H1 (cell line): ENCODE measurements around the gene HABP4. TPM values are rescaled to one million over a fixed set of nuclear protein-coding genes. Genes with fewer than 3 reads are reported as not detected.
A peak's percentile ranks its signal among the peaks of the same experiment; 100 is the strongest.

ENCODE experiments used
- ATF2 ChIP-seq: IDR thresholded peaks from 2 replicates; pipeline ENCODE4 v1.6.1; 2012; ENCODE audit warnings: low read length, inconsistent platforms
- BACH1 ChIP-seq: IDR thresholded peaks from 2 replicates; pipeline ENCODE4 v1.6.1; 2012; ENCODE audit warnings: low read length, improper control_type of control experiment
- CREB1 ChIP-seq: IDR thresholded peaks from 2 replicates; pipeline ENCODE4 v1.6.1; 2012; ENCODE audit warnings: inconsistent platforms
- EP300 ChIP-seq, 2 experiments: IDR thresholded peaks; 1 replicate in 1 of 2; 2 replicates in 1 of 2; pipeline ENCODE4 v1.6.1; 2011 to 2012; ENCODE audit warnings: low read depth in 2 of 2, low read length in 2 of 2, mild to moderate bottlenecking in 2 of 2, borderline replicate concordance in 1 of 2, inconsistent platforms in 1 of 2, moderate library complexity in 1 of 2
- EZH2 ChIP-seq: fragments of 200-600 bp; sonication (generic); IDR thresholded peaks from 2 replicates; pipeline ENCODE4 v1.7.1; 2012; ENCODE audit warnings: low read depth, mild to moderate bottlenecking, moderate library complexity, low read length, inconsistent platforms; ENCODE audit not compliant: severe bottlenecking
- HDAC2 ChIP-seq, 2 experiments: fragments of 300-600 bp in 1 of 2; sonication (generic) in 1 of 2; IDR thresholded peaks; 2 replicates each; pipeline ENCODE4 v1.6.1; 2011 to 2012; ENCODE audit warnings: low read depth in 2 of 2, low read length in 2 of 2, mild to moderate bottlenecking in 2 of 2, moderate library complexity in 2 of 2, borderline replicate concordance in 1 of 2, inconsistent platforms in 1 of 2
- HDAC6 ChIP-seq: IDR thresholded peaks from one replicate; pipeline ENCODE4 v1.7.1; 2012; ENCODE audit warnings: low read depth, mild to moderate bottlenecking, inconsistent platforms, low read length, moderate library complexity
- JUND ChIP-seq: IDR thresholded peaks from 2 replicates; pipeline ENCODE4 v1.6.1; 2011; ENCODE audit warnings: mild to moderate bottlenecking, improper control_type of control experiment, low read length
- KDM1A ChIP-seq: fragments of 200-600, 300-600 bp; sonication (generic); IDR thresholded peaks from 2 replicates; pipeline ENCODE4 v1.7.1; 2016; ENCODE audit warnings: mild to moderate bottlenecking, low read length, borderline replicate concordance
- MAX ChIP-seq: IDR thresholded peaks from 2 replicates; pipeline ENCODE4 v1.6.1; 2012; ENCODE audit warnings: inconsistent platforms
- NANOG ChIP-seq: IDR thresholded peaks from 2 replicates; pipeline ENCODE4 v1.6.1; 2011; ENCODE audit warnings: low read length, low read depth, mild to moderate bottlenecking, inconsistent platforms; ENCODE audit not compliant: insufficient read depth, poor library complexity, severe bottlenecking
- PHF8 ChIP-seq: fragments of 200-600 bp; sonication (generic); conservative IDR thresholded peaks from 2 replicates; pipeline ENCODE4 v1.7.1; 2012; ENCODE audit warnings: low read depth, mild to moderate bottlenecking, inconsistent platforms, low read length, moderate library complexity
- RXRA ChIP-seq: IDR thresholded peaks from 2 replicates; pipeline ENCODE4 v1.6.1; 2011; ENCODE audit warnings: low read depth, mild to moderate bottlenecking, low read length, moderate library complexity; ENCODE audit not compliant: insufficient read depth
- SIN3A ChIP-seq, 2 experiments: IDR thresholded peaks in 1 of 2; conservative IDR thresholded peaks in 1 of 2; 2 replicates each; pipeline ENCODE4 v1.6.1; 2011 to 2012; ENCODE audit warnings: low read length in 2 of 2, improper control_type of control experiment in 1 of 2, low read depth in 1 of 2, mild to moderate bottlenecking in 1 of 2
- SP2 ChIP-seq: IDR thresholded peaks from 2 replicates; pipeline ENCODE4 v1.6.1; 2012; ENCODE audit warnings: mild to moderate bottlenecking, low read length, inconsistent platforms
- SP4 ChIP-seq: IDR thresholded peaks from 2 replicates; pipeline ENCODE4 v1.6.1; 2012; ENCODE audit warnings: low read length, inconsistent platforms
- TAF1 ChIP-seq: IDR thresholded peaks from 2 replicates; pipeline ENCODE4 v1.6.1; 2011; ENCODE audit warnings: mild to moderate bottlenecking, low read depth, low read length
- TBP ChIP-seq: IDR thresholded peaks from 2 replicates; pipeline ENCODE4 v1.6.1; 2011; ENCODE audit warnings: low read depth, low read length, improper control_type of control experiment
- TCF12 ChIP-seq: IDR thresholded peaks from 2 replicates; pipeline ENCODE4 v1.6.1; 2011; ENCODE audit warnings: low read depth, mild to moderate bottlenecking, low read length
- polyA plus RNA-seq, 7 experiments: library from polyadenylated mRNA; depleted of rRNA in 3 of 7; stranded (reverse) in 5 of 7; unstranded in 2 of 7; fragments of >200 nt in 5 of 7; fragments of 200-250 nt in 2 of 7; gene quantifications; 1 replicate in 5 of 7; 2 replicates in 1 of 7; 4 replicates in 1 of 7; pipeline versions ENCODE4 v1.2.1 to v1.2.3, GENCODE V29; 2011 to 2013; ENCODE audit warnings: missing spikeins in 2 of 7, mixed read lengths in 2 of 7
- total RNA-seq: library from RNA; stranded (reverse); fragmentation: NEBNext Ultra II Directional; extraction: Animal tissue kit (Norgen Biotek cat#: 25700); gene quantifications from 2 replicates; pipeline ENCODE4 v1.2.1, GENCODE V29; 2021
- TF ChIP-seq, protein P1 (sequence below): IDR thresholded peaks from 2 replicates; pipeline ENCODE4 v1.6.1; 2011; ENCODE audit warnings: low read depth, mild to moderate bottlenecking, low read length; ENCODE audit not compliant: insufficient read depth

HABP4 gene
- total and polyA plus RNA-seq, 2 of the 8 experiments (the other 6 are each of a cell fraction or from before 2014, with no cell fraction given) = 3.3 to 11.2 TPM

DNA sequence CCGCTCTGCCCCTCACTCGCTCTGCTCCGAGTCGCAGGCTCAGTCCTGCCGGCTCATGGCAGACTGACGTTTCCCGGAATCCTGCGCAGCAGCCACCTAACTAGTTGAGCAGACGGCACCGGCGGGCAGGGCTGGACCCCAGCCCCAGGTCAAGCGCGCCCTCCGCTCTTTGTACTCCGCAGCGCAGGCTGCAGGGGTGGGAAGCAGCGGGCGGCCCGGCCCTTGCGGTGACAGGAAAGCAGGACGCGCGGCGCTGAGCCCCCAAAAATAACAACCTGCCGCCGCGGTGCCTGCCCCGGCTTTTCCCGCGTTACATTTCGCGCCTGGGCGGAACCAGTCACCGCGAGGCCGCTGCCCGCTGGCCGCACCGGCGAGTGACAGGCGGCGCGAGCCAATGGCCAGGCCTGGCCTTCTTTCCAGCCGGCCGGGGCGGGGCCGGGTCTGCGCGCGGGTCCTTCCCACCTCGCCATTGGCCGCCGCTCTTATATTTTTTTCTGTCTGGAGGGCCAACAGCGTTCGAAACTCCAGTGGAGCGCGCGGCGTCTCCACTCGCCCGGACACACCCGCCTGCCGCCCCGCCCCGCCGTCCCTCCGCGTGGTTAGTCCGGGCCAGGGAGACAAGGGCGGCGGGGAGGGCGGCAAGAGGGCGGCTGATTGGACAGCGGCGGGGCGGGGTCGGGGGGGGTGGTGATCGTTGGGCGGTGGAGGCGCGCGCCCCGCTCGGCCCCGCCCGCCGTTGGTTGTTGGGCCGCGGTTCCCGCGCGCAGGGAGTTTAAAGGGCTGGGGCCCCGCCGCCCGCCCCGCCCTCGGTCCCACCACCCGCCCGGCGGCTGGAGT, 31.7 kb upstream of the HABP4 start, which contains the start of gene ZNF367 (continued):
- TF ChIP-seq SIN3A (conservative IDR thresholded peaks at IDR 0.05 in 1 of 2, IDR thresholded peaks at IDR 0.05 in 1 of 2; ENCODE audit: low read depth in 1 of 2, low read length in 2 of 2) (peak in 1 of 2 experiments; percentile 63; a peak in 2 of 4 replicates), HDAC2 (IDR thresholded peaks at IDR 0.05; ENCODE audit: borderline replicate concordance in 1 of 2, low read depth in 2 of 2, low read length in 2 of 2) (0 out of 4 replicates have a peak, but pooled peaks have one; percentile 15 to 58), MAX (peak; percentile 68; the same call in 1 of the 2 replicates), RXRA (no peak), SP2 (peak; percentile 28; the same call in 1 of the 2 replicates), TBP (peak; percentile 61), SP4 (peak; percentile 4; the same call in 1 of the 2 replicates), CREB1 (no peak; the same call in 1 of the 2 replicates), TAF1 (peak; percentile 73), ATF2 (no peak), EZH2 (no peak), KDM1A (no peak), JUND (no peak), TCF12 (no peak), HDAC6 (no peak), EP300 (IDR thresholded peaks at IDR 0.05; ENCODE audit: borderline replicate concordance in 1 of 2, low read depth in 2 of 2, low read length in 2 of 2) (no peak), NANOG (no peak), PHF8 (peak; percentile 71; the same call in 1 of the 2 replicates), BACH1 (peak; percentile 51)
- TF ChIP-seq, protein P1, sequence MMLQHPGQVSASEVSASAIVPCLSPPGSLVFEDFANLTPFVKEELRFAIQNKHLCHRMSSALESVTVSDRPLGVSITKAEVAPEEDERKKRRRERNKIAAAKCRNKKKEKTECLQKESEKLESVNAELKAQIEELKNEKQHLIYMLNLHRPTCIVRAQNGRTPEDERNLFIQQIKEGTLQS = no peak
